Measurements from ENCODE around the gene PDCD2L. TPM values are rescaled to one million over a fixed set of nuclear protein-coding genes. Genes with fewer than 3 reads are reported as not detected.
"Not testable (repeated sequence)": the region's sequence is repeated elsewhere in the genome, so short reads cannot be mapped to it uniquely, and the experiment has no call there.

PDCD2L gene
- total and polyA plus RNA-seq, 8 donors: 4.2 to 11.2 (median 6.6) TPM

GRCh38 chr19:34397853-34398252 is 6.3 kb upstream of the PDCD2L start:
- intact Hi-C loops (cut with DNase I): no loop called here
- DNase-seq (no peak), FAIRE-seq (no peak), ATAC-seq (no peak)
- no peak for TF ChIP-seq CTCF (IDR thresholded peaks at IDR 0.05)
- Histone ChIP-seq H3K27me3 (no peaks in the 10 kb centered on the region), H3K27ac (no peak overlapping the region), H3K4me1 (no peaks in the 10 kb centered on the region), H3K4me3 (no peak overlapping the region), H3K36me3 (peaks cover 0 to 49% (median 11%) of the 10 kb centered on the region in 3 donors), H3K9me3 (no peaks in the 10 kb centered on the region)
- WGBS, 2 donors: 93 to 100% methylated on average over 1 of the region's 1 CpG

GRCh38 chr19:34399886-34400285 is 4.3 kb upstream of the PDCD2L start:
- 89 to 91% methylated on average over 9 of the region's 9 CpGs for WGBS, 2 donors
- peaks cover 0 to 33% (median 11%) of the 10 kb centered on the region in 3 donors for H3K36me3 ChIP-seq
- no peak for TF ChIP-seq CTCF (IDR thresholded peaks at IDR 0.05)
- no peaks in the 10 kb centered on the region for H3K27me3 ChIP-seq
- no peaks in the 10 kb centered on the region for H3K9me3 ChIP-seq
- DNase-seq (peak in 1 of 6 donors; percentile 37), FAIRE-seq (no peak), ATAC-seq (no peak)
- no peak overlapping the region for H3K4me3 ChIP-seq
- no peak overlapping the region for H3K27ac ChIP-seq
- intact Hi-C loops (cut with DNase I): no loop called here
- H3K4me1 ChIP-seq: peaks cover 0 to 4% (median 0%) of the 10 kb centered on the region in 3 donors

GRCh38 chr19:34400844-34401243 is 3.4 kb upstream of the PDCD2L start:
- H3K27ac ChIP-seq; ATAC-seq; H3K4me1 ChIP-seq; FAIRE-seq; H3K27me3 ChIP-seq; H3K4me3 ChIP-seq; H3K9me3 ChIP-seq; DNase-seq; intact Hi-C loops (cut with DNase I): not testable (repeated sequence)
- H3K36me3 ChIP-seq: peaks cover 0 to 27% (median 11%) of the 10 kb centered on the region in 3 donors
- 94 to 97% methylated on average over 6 to 8 of the region's 8 CpGs for WGBS, 2 donors

- Histone ChIP-seq H3K9me3 (no peaks in the 10 kb centered on the region), H3K27me3 (no peaks in the 10 kb centered on the region), H3K4me3 (no peak overlapping the region), H3K27ac (no peak overlapping the region), H3K4me1 (peaks cover 0 to 8% (median 0%) of the 10 kb centered on the region in 3 donors), H3K36me3 (peaks cover 0 to 16% (median 11%) of the 10 kb centered on the region in 3 donors)
- intact Hi-C loops (cut with DNase I): no loop called here
- ATAC-seq: no peak
- no peak for TF ChIP-seq CTCF (IDR thresholded peaks at IDR 0.05)
- no peak for DNase-seq
- FAIRE-seq: no peak
- 79 to 80% methylated on average over 8 of the region's 8 CpGs for WGBS, 2 donors
Observed at GRCh38 chr19:34402074-34402600, 2.1 kb upstream of the PDCD2L start.

GRCh38 chr19:34403784-34404108 is 453 bp upstream of the PDCD2L start:
- Histone ChIP-seq H3K36me3 (peaks cover 0 to 13% (median 11%) of the 10 kb centered on the region in 3 donors), H3K27me3 (no peaks in the 10 kb centered on the region), H3K9me3 (no peaks in the 10 kb centered on the region), H3K27ac (peak overlapping the region; percentile 23 to 62 (median 42)), H3K4me3 (peak overlapping the region; percentile 49 to 99 (median 86)), H3K4me1 (peaks cover 0 to 8% (median 0%) of the 10 kb centered on the region in 3 donors)
- ATAC-seq (no peak), DNase-seq (no peak), FAIRE-seq (peak; percentile 26)
- 19 to 25% methylated on average over 6 of the region's 6 CpGs for WGBS, 2 donors
- intact Hi-C loops (cut with DNase I): no loop called here
- no peak for TF ChIP-seq CTCF (IDR thresholded peaks at IDR 0.05)
